Mesenchymal stem cell (in vitro differentiated cells and primary cell): Measurements from ENCODE around the gene ZNF19.

Experiments used
- DNase-seq: peaks from one replicate; pipeline ENCODE4 v3.0.0-alpha.2; 2013
- H2AFZ ChIP-seq: one replicate; pipeline ENCODE4 v1.6.1; 2013; ENCODE audit warnings: low read depth, mild to moderate bottlenecking, control low read depth, inconsistent platforms, low read length, moderate library complexity
- H2AK5ac ChIP-seq: 2 replicates; pipeline ENCODE4 v1.6.1; 2013; ENCODE audit warnings: low read length, moderate library complexity, mild to moderate bottlenecking, inconsistent platforms; ENCODE audit not compliant: severe bottlenecking
- H2BK120ac ChIP-seq: one replicate; pipeline ENCODE4 v1.6.1; 2013; ENCODE audit warnings: low read depth, mild to moderate bottlenecking, inconsistent platforms, low read length, moderate library complexity
- H2BK12ac ChIP-seq, 2 experiments: one replicate each; pipeline ENCODE4 v1.6.1; 2013; ENCODE audit warnings: inconsistent platforms in 2 of 2, low read length in 2 of 2, mild to moderate bottlenecking in 2 of 2, moderate library complexity in 2 of 2, control low read depth in 1 of 2
- H2BK15ac ChIP-seq: one replicate; pipeline ENCODE4 v1.6.1; 2013; ENCODE audit warnings: mild to moderate bottlenecking, low read depth, inconsistent platforms; ENCODE audit not compliant: poor library complexity, severe bottlenecking
- H2BK5ac ChIP-seq: 2 replicates; pipeline ENCODE4 v1.6.1; 2013; ENCODE audit warnings: low read depth, mild to moderate bottlenecking, low read length, control low read depth, inconsistent platforms; ENCODE audit not compliant: poor library complexity, severe bottlenecking
- H3K14ac ChIP-seq, 2 experiments: one replicate each; pipeline ENCODE4 v1.6.1; 2013; ENCODE audit warnings: inconsistent platforms in 2 of 2, low read length in 2 of 2, control low read depth in 1 of 2, mild to moderate bottlenecking in 1 of 2, moderate library complexity in 1 of 2
- H3K18ac ChIP-seq, 2 experiments: one replicate each; pipeline ENCODE4 v1.6.1; 2013; ENCODE audit warnings: inconsistent platforms in 2 of 2, low read length in 2 of 2, control low read depth in 1 of 2, low read depth in 1 of 2, mild to moderate bottlenecking in 1 of 2
- H3K23ac ChIP-seq, 2 experiments: one replicate each; pipeline ENCODE4 v1.6.1; 2013; ENCODE audit warnings: inconsistent platforms in 2 of 2, low read length in 2 of 2, mild to moderate bottlenecking in 2 of 2, moderate library complexity in 2 of 2, control low read depth in 1 of 2
- H3K27ac ChIP-seq: 2 replicates; pipeline ENCODE4 v1.5.1; 2013; ENCODE audit warnings: mild to moderate bottlenecking, moderate library complexity, low read length, control low read depth, inconsistent platforms; ENCODE audit not compliant: poor library complexity, severe bottlenecking
- H3K27me3 ChIP-seq, 2 experiments: 2 replicates each; pipeline versions ENCODE4 v1.6.1 to v1.7.0; 2013; ENCODE audit warnings: low read length in 2 of 2, mild to moderate bottlenecking in 2 of 2, moderate library complexity in 2 of 2, control low read depth in 1 of 2, inconsistent platforms in 1 of 2; ENCODE audit not compliant: control insufficient read depth in 1 of 2, insufficient read depth in 1 of 2
- H3K36me3 ChIP-seq, 2 experiments: 2 replicates each; pipeline versions ENCODE4 v1.6.1 to v1.7.0; 2013; ENCODE audit warnings: low read length in 2 of 2, control low read depth in 1 of 2, inconsistent platforms in 1 of 2, low read depth in 1 of 2, mild to moderate bottlenecking in 1 of 2; ENCODE audit not compliant: insufficient read depth in 2 of 2, control insufficient read depth in 1 of 2
- H3K4ac ChIP-seq, 2 experiments: one replicate each; pipeline ENCODE4 v1.6.1; 2013; ENCODE audit warnings: inconsistent platforms in 2 of 2, low read length in 2 of 2, mild to moderate bottlenecking in 2 of 2, moderate library complexity in 2 of 2, control low read depth in 1 of 2, low read depth in 1 of 2
- H3K4me1 ChIP-seq: 2 replicates; pipeline ENCODE4 v1.6.1; 2013; ENCODE audit warnings: low read depth, low read length, control low read depth; ENCODE audit not compliant: control insufficient read depth, insufficient read depth
- H3K4me2 ChIP-seq: 2 replicates; pipeline ENCODE4 v1.6.1; 2013; ENCODE audit warnings: low read length, mild to moderate bottlenecking, inconsistent platforms; ENCODE audit not compliant: poor library complexity, severe bottlenecking
- H3K4me3 ChIP-seq, 2 experiments: 2 replicates each; pipeline versions ENCODE4 v1.5.1 to v1.7.0; 2013; ENCODE audit warnings: low read length in 2 of 2, mild to moderate bottlenecking in 2 of 2, control low read depth in 1 of 2, low read depth in 1 of 2; ENCODE audit not compliant: insufficient read depth in 1 of 2
- H3K79me1 ChIP-seq: replicated peaks from 2 replicates; pipeline ENCODE4 v1.6.1; 2013; ENCODE audit warnings: mild to moderate bottlenecking, control low read depth, low read length, inconsistent platforms; ENCODE audit not compliant: poor library complexity, severe bottlenecking
- H3K9ac ChIP-seq: 2 replicates; pipeline ENCODE4 v1.7.0; 2013; ENCODE audit warnings: mild to moderate bottlenecking, low read length, moderate library complexity
- H3K9me3 ChIP-seq: 2 replicates; pipeline ENCODE4 v1.7.0; 2013; ENCODE audit warnings: mild to moderate bottlenecking, low read length; ENCODE audit not compliant: control insufficient read depth
- H4K8ac ChIP-seq: one replicate; pipeline ENCODE4 v1.6.1; 2013; ENCODE audit warnings: inconsistent platforms, mild to moderate bottlenecking, low read length, moderate library complexity
- H4K91ac ChIP-seq: one replicate; pipeline ENCODE4 v1.6.1; 2013; ENCODE audit warnings: mild to moderate bottlenecking, low read length, inconsistent platforms
- WGBS: methylation state at CpG from one replicate; pipeline ENCODE4 v1.1.7; 2013; ENCODE audit warnings: mixed read lengths; 5-methylcytosine and 5-hydroxymethylcytosine counted together

ZNF19 gene

GRCh38 chr16:71432906-71433305, 56.2 kb downstream of the ZNF19 start:
- Histone ChIP-seq H4K91ac (no peak overlapping the region), H4K8ac (no peak overlapping the region), H2BK120ac (no peak overlapping the region), H2AK5ac (no peak overlapping the region), H3K14ac (no peak overlapping the region), H3K27ac (no peak overlapping the region), H3K4me2 (no peak overlapping the region), H2BK5ac (no peak overlapping the region), H3K4ac (no peak overlapping the region), H3K9me3 (no peaks in the 10 kb centered on the region), H3K18ac (no peak overlapping the region), H3K36me3 (no peaks in the 10 kb centered on the region), H3K27me3 (peaks cover 5 to 12% of the 10 kb centered on the region in 2 experiments), H3K79me1 (no peaks in the 10 kb centered on the region), H2AFZ (no peak overlapping the region), H3K9ac (no peak overlapping the region), H3K4me1 (no peaks in the 10 kb centered on the region), H2BK12ac (no peak overlapping the region), H3K23ac (no peak overlapping the region), H3K4me3 (no peak overlapping the region), H2BK15ac (no peak overlapping the region)
- DNase-seq, result no peak
- WGBS, result 65% methylated on average over 6 of the region's 6 CpGs

DNA sequence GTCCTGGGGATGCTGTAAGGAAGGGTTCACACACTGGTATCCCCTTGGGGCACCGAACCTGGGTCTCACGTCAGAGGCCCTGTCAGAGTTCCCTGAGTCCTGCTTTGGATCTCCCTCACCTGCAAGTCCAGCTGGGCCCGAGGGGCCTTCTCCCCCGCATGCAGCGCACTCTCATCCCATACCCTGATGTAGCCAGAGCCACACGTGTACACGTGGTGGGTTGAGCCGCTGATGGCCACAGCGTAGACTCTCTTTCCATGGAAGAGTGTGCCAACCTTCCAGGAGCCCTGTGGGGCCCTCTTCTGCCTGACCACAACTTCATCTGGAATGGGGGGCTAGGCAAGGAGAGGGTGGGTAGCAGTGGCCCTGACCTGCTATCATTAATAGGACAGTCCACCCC, 57.1 kb downstream of the ZNF19 start:
- H3K36me3 ChIP-seq, result no peaks in the 10 kb centered on the region
- H3K23ac ChIP-seq, result no peak overlapping the region
- H3K79me1 ChIP-seq, result no peaks in the 10 kb centered on the region
- H3K27me3 ChIP-seq, result peaks cover 7 to 8% of the 10 kb centered on the region in 2 experiments
- no peaks in the 10 kb centered on the region for H3K4me1 ChIP-seq
- DNase-seq, result no peak
- H2BK5ac ChIP-seq, result no peak overlapping the region
- no peak overlapping the region for H3K18ac ChIP-seq
- H3K4ac ChIP-seq, result no peak overlapping the region
- no peak overlapping the region for H2BK12ac ChIP-seq
- H4K8ac ChIP-seq, result no peak overlapping the region
- H3K9ac ChIP-seq, result no peak overlapping the region
- H3K4me2 ChIP-seq, result no peak overlapping the region
- no peak overlapping the region for H4K91ac ChIP-seq
- H3K27ac ChIP-seq, result no peak overlapping the region
- no peak overlapping the region for H3K14ac ChIP-seq
- no peak overlapping the region for H2AK5ac ChIP-seq
- H3K4me3 ChIP-seq, result no peak overlapping the region
- no peaks in the 10 kb centered on the region for H3K9me3 ChIP-seq
- no peak overlapping the region for H2AFZ ChIP-seq
- 88% methylated on average over 8 of the region's 9 CpGs for WGBS
- H2BK120ac ChIP-seq, result no peak overlapping the region
- no peak overlapping the region for H2BK15ac ChIP-seq

DNA sequence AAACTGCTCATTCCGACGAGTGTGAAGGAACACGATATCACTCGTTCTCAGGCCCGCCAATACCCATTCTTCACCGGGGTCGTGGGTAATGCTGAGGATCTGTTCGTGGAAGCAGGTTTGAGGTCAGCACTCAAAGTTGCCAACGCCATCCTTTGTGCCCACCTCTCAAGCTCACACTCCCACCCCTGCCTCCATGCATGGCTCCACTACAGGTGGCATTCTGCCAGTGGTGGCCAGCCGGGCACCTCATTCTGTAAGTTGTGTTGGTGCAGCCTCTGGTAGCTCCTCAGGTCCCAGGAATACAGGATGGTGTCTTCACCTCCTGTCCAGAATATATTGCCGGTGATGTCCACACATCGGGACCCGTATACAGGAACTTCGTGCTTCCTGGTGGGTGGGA, 57.9 kb downstream of the ZNF19 start:
- Histone ChIP-seq H2BK15ac (no peak overlapping the region), H3K4me2 (no peak overlapping the region), H3K27ac (no peak overlapping the region), H2BK120ac (no peak overlapping the region), H3K14ac (no peak overlapping the region), H2BK5ac (no peak overlapping the region), H3K4ac (no peak overlapping the region), H3K4me1 (peaks cover 1% of the 10 kb centered on the region), H3K23ac (no peak overlapping the region), H3K36me3 (no peaks in the 10 kb centered on the region), H4K8ac (no peak overlapping the region), H3K9ac (no peak overlapping the region), H3K79me1 (no peaks in the 10 kb centered on the region), H2BK12ac (no peak overlapping the region), H3K27me3 (peaks cover 8 to 12% of the 10 kb centered on the region in 2 experiments), H2AFZ (no peak overlapping the region), H2AK5ac (no peak overlapping the region), H3K18ac (no peak overlapping the region), H3K4me3 (no peak overlapping the region), H4K91ac (no peak overlapping the region), H3K9me3 (no peaks in the 10 kb centered on the region)
- 87% methylated on average over 14 of the region's 14 CpGs for WGBS
- DNase-seq, result no peak

DNA sequence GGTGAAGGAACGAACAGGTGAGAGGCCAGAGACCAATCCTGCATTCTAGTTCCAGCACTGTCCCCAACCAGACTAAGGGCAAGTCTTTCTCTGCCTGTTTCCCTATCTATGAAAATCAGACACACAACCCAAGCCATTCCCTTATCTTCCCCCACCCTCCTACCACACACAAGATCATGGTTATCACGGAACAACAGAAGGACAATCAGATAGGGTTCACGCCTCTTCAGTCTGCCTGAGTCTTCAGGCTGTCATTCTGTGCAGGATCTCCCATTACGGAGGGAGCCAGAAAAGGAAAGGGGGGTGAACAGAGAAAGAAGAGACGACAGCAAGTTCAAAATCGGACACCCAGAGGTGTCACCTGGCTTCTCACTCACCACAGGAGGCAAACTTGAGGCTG, 58.4 kb downstream of the ZNF19 start:
- H3K4me1 ChIP-seq, result peaks cover 6% of the 10 kb centered on the region
- H3K27me3 ChIP-seq, result peaks cover 12 to 16% of the 10 kb centered on the region in 2 experiments
- H3K9me3 ChIP-seq, result no peaks in the 10 kb centered on the region
- no peak overlapping the region for H3K18ac ChIP-seq
- H2BK15ac ChIP-seq, result no peak overlapping the region
- H3K4me3 ChIP-seq, result no peak overlapping the region
- 54% methylated on average over 6 of the region's 6 CpGs for WGBS
- H3K23ac ChIP-seq, result no peak overlapping the region
- H4K8ac ChIP-seq, result no peak overlapping the region
- no peak overlapping the region for H2BK120ac ChIP-seq
- H2BK5ac ChIP-seq, result no peak overlapping the region
- no peak for DNase-seq
- no peak overlapping the region for H4K91ac ChIP-seq
- no peak overlapping the region for H3K9ac ChIP-seq
- H3K27ac ChIP-seq, result no peak overlapping the region
- no peak overlapping the region for H3K4me2 ChIP-seq
- H3K4ac ChIP-seq, result no peak overlapping the region
- H2AFZ ChIP-seq, result no peak overlapping the region
- H2BK12ac ChIP-seq, result no peak overlapping the region
- H3K14ac ChIP-seq, result no peak overlapping the region
- no peaks in the 10 kb centered on the region for H3K79me1 ChIP-seq
- H2AK5ac ChIP-seq, result no peak overlapping the region
- no peaks in the 10 kb centered on the region for H3K36me3 ChIP-seq
